ENCODE measurements around the gene SERPINA12.

SERPINA12 gene

GRCh38 chr14:94450722-94451090, 58.6 kb downstream of the SERPINA12 start:
- Histone ChIP-seq H3K9ac (ENCODE audit: insufficient read length) (no peak overlapping the region), H3K27ac (no peak overlapping the region), H3K36me3 (ENCODE audit: insufficient read depth, low read length) (no peaks in the 10 kb centered on the region), H3K4me3 (no peak overlapping the region), H3K9me3 (ENCODE audit: low read depth, low read length) (no peaks in the 10 kb centered on the region)
- TF ChIP-seq POLR2AphosphoS5 (IDR thresholded peaks at IDR 0.05; ENCODE audit: borderline replicate concordance, low read depth, low read length) (no peak), EZH2 (IDR thresholded peaks at IDR 0.05) (no peak), FOXP2 (optimal IDR thresholded peaks at IDR 0.05; ENCODE audit: control extremely low read depth, extremely low read length, insufficient read depth) (no peak)
- DNase-seq (ENCODE audit: low read depth, low spot score): no peak

- no peaks in the 10 kb centered on the region for H3K36me3 ChIP-seq (ENCODE audit: insufficient read depth, low read length)
- no peak overlapping the region for H3K27ac ChIP-seq
- TF ChIP-seq EZH2 (IDR thresholded peaks at IDR 0.05): no peak
- no peak for TF ChIP-seq POLR2AphosphoS5 (IDR thresholded peaks at IDR 0.05; ENCODE audit: borderline replicate concordance, low read depth, low read length)
- no peak for TF ChIP-seq FOXP2 (optimal IDR thresholded peaks at IDR 0.05; ENCODE audit: control extremely low read depth, extremely low read length, insufficient read depth)
- no peak for DNase-seq (ENCODE audit: low read depth, low spot score)
- no peak overlapping the region for H3K9ac ChIP-seq (ENCODE audit: insufficient read length)
- H3K4me3 ChIP-seq: no peak overlapping the region
- no peaks in the 10 kb centered on the region for H3K9me3 ChIP-seq (ENCODE audit: low read depth, low read length)
Observed at GRCh38 chr14:94449930-94450329, 59.3 kb downstream of the SERPINA12 start.

GRCh38 chr14:94448071-94448808, 61.0 kb downstream of the SERPINA12 start:
- H3K9ac ChIP-seq (ENCODE audit: insufficient read length): no peak overlapping the region
- no peak overlapping the region for H3K4me3 ChIP-seq
- no peaks in the 10 kb centered on the region for H3K36me3 ChIP-seq (ENCODE audit: insufficient read depth, low read length)
- no peak for DNase-seq (ENCODE audit: low read depth, low spot score)
- TF ChIP-seq FOXP2 (optimal IDR thresholded peaks at IDR 0.05; ENCODE audit: control extremely low read depth, extremely low read length, insufficient read depth): no peak
- no peak for TF ChIP-seq EZH2 (IDR thresholded peaks at IDR 0.05)
- TF ChIP-seq POLR2AphosphoS5 (IDR thresholded peaks at IDR 0.05; ENCODE audit: borderline replicate concordance, low read depth, low read length): no peak
- H3K27ac ChIP-seq: no peak overlapping the region
- no peaks in the 10 kb centered on the region for H3K9me3 ChIP-seq (ENCODE audit: low read depth, low read length)

- Histone ChIP-seq H3K9ac (ENCODE audit: insufficient read length) (no peak overlapping the region), H3K4me3 (no peak overlapping the region), H3K27ac (no peak overlapping the region), H3K36me3 (ENCODE audit: insufficient read depth, low read length) (no peaks in the 10 kb centered on the region), H3K9me3 (ENCODE audit: low read depth, low read length) (no peaks in the 10 kb centered on the region)
- TF ChIP-seq EZH2 (IDR thresholded peaks at IDR 0.05) (no peak), FOXP2 (optimal IDR thresholded peaks at IDR 0.05; ENCODE audit: control extremely low read depth, extremely low read length, insufficient read depth) (no peak), POLR2AphosphoS5 (IDR thresholded peaks at IDR 0.05; ENCODE audit: borderline replicate concordance, low read depth, low read length) (no peak)
- DNase-seq (ENCODE audit: low read depth, low spot score): no peak
Observed at GRCh38 chr14:94447206-94447605, 62.1 kb downstream of the SERPINA12 start.

GRCh38 chr14:94446126-94446525, 63.1 kb downstream of the SERPINA12 start:
- TF ChIP-seq FOXP2 (optimal IDR thresholded peaks at IDR 0.05; ENCODE audit: control extremely low read depth, extremely low read length, insufficient read depth) (no peak), POLR2AphosphoS5 (IDR thresholded peaks at IDR 0.05; ENCODE audit: borderline replicate concordance, low read depth, low read length) (no peak), EZH2 (IDR thresholded peaks at IDR 0.05) (no peak)
- Histone ChIP-seq H3K9ac (ENCODE audit: insufficient read length) (no peak overlapping the region), H3K9me3 (ENCODE audit: low read depth, low read length) (no peaks in the 10 kb centered on the region), H3K36me3 (ENCODE audit: insufficient read depth, low read length) (no peaks in the 10 kb centered on the region), H3K27ac (no peak overlapping the region), H3K4me3 (no peak overlapping the region)
- no peak for DNase-seq (ENCODE audit: low read depth, low spot score)

GRCh38 chr14:94445003-94445402, 64.3 kb downstream of the SERPINA12 start:
- Histone ChIP-seq H3K27ac (no peak overlapping the region), H3K9ac (ENCODE audit: insufficient read length) (no peak overlapping the region), H3K9me3 (ENCODE audit: low read depth, low read length) (no peaks in the 10 kb centered on the region), H3K36me3 (ENCODE audit: insufficient read depth, low read length) (no peaks in the 10 kb centered on the region), H3K4me3 (no peak overlapping the region)
- DNase-seq (ENCODE audit: low read depth, low spot score): no peak
- TF ChIP-seq EZH2 (IDR thresholded peaks at IDR 0.05): no peak
- no peak for TF ChIP-seq FOXP2 (optimal IDR thresholded peaks at IDR 0.05; ENCODE audit: control extremely low read depth, extremely low read length, insufficient read depth)
- TF ChIP-seq POLR2AphosphoS5 (IDR thresholded peaks at IDR 0.05; ENCODE audit: borderline replicate concordance, low read depth, low read length): no peak

GRCh38 chr14:94441531-94442205, 67.6 kb downstream of the SERPINA12 start:
- H3K36me3 ChIP-seq (ENCODE audit: insufficient read depth, low read length): no peaks in the 10 kb centered on the region
- H3K9ac ChIP-seq (ENCODE audit: insufficient read length): no peak overlapping the region
- DNase-seq (ENCODE audit: low read depth, low spot score): no peak
- H3K27ac ChIP-seq: no peak overlapping the region
- H3K9me3 ChIP-seq (ENCODE audit: low read depth, low read length): no peaks in the 10 kb centered on the region
- no peak overlapping the region for H3K4me3 ChIP-seq
- TF ChIP-seq FOXP2 (optimal IDR thresholded peaks at IDR 0.05; ENCODE audit: control extremely low read depth, extremely low read length, insufficient read depth): no peak
- TF ChIP-seq POLR2AphosphoS5 (IDR thresholded peaks at IDR 0.05; ENCODE audit: borderline replicate concordance, low read depth, low read length): no peak
- TF ChIP-seq EZH2 (IDR thresholded peaks at IDR 0.05): no peak

- DNase-seq (ENCODE audit: low read depth, low spot score): no peak
- Histone ChIP-seq H3K9me3 (ENCODE audit: low read depth, low read length) (no peaks in the 10 kb centered on the region), H3K9ac (ENCODE audit: insufficient read length) (no peak overlapping the region), H3K4me3 (no peak overlapping the region), H3K27ac (no peak overlapping the region), H3K36me3 (ENCODE audit: insufficient read depth, low read length) (no peaks in the 10 kb centered on the region)
- TF ChIP-seq POLR2AphosphoS5 (IDR thresholded peaks at IDR 0.05; ENCODE audit: borderline replicate concordance, low read depth, low read length): no peak
- TF ChIP-seq EZH2 (IDR thresholded peaks at IDR 0.05): no peak
- no peak for TF ChIP-seq FOXP2 (optimal IDR thresholded peaks at IDR 0.05; ENCODE audit: control extremely low read depth, extremely low read length, insufficient read depth)
Observed at GRCh38 chr14:94441130-94441529, 68.1 kb downstream of the SERPINA12 start.

Data from SK-N-MC (cell line).